ENCODE results near the gene CLMP. TPM values are rescaled to one million over a fixed set of nuclear protein-coding genes. Genes with fewer than 3 reads are reported as not detected.

Gene CLMP
- total and polyA plus RNA-seq, 9 of the 15 experiments (the other 6 are each of a cell fraction or from before 2014, with no cell fraction given): 0.02 to 0.15 (median 0.03) TPM; not detected in 6

DNA sequence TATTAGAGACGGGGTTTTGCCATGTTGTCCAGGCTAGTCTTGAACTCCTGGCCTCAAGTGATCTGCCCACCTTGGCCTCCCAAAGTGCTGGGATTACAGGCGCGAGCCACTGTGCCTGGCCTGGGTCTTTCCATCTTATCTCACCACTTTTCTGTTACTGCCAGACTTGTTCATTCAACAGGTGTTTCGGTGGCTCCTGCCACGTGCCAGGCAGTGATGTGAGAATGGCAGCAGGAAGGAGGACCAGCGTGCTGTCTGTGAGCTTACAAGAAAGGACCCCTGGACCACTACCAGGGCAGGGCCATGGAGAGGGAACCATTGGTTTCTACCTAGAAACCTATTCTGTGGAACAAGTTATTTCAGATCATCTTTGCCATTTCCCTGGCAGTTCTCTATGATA lies 44.2 kb downstream of the CLMP start (continued):
- TF ChIP-seq ZBTB26 (CRISPR knock-in tag; IDR thresholded peaks at IDR 0.05) (no peak), TRIM28 (IDR thresholded peaks at IDR 0.05) (no peak), ZNF584 (CRISPR knock-in tag; IDR thresholded peaks at IDR 0.05; ENCODE audit: low read depth) (no peak), FOXK2 (conservative IDR thresholded peaks at IDR 0.05 in 1 of 2, IDR thresholded peaks at IDR 0.05 in 1 of 2; ENCODE audit: low read depth in 2 of 2) (no peak)

- FAIRE-seq (no peak), ATAC-seq (no peak), DNase-seq (ENCODE audit: extremely low read depth in 1 of 4, low spot score in 3 of 4) (no peak)
- 0% methylated on average over 4 of the region's 4 CpGs for WGBS (ENCODE audit: insufficient coverage, low coverage, missing lambda C conversion rate)
- in situ Hi-C loops (cut with MboI) (no loop called here), intact Hi-C loops (cut with micrococcal nuclease) (no loop called here)
- no peak for TF ChIP-seq ZBTB12 (CRISPR knock-in tag; IDR thresholded peaks at IDR 0.05)
- TF ChIP-seq, protein P1, sequence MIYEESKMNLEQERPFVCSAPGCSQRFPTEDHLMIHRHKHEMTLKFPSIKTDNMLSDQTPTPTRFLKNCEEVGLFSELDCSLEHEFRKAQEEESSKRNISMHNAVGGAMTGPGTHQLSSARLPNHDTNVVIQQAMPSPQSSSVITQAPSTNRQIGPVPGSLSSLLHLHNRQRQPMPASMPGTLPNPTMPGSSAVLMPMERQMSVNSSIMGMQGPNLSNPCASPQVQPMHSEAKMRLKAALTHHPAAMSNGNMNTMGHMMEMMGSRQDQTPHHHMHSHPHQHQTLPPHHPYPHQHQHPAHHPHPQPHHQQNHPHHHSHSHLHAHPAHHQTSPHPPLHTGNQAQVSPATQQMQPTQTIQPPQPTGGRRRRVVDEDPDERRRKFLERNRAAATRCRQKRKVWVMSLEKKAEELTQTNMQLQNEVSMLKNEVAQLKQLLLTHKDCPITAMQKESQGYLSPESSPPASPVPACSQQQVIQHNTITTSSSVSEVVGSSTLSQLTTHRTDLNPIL (CRISPR knock-in tag; IDR thresholded peaks at IDR 0.05): no peak
- TF ChIP-seq ZBTB43 (CRISPR knock-in tag; IDR thresholded peaks at IDR 0.05): no peak
- TF ChIP-seq USF2 (CRISPR knock-in tag; IDR thresholded peaks at IDR 0.05): no peak
- TF ChIP-seq GMEB1 (CRISPR knock-in tag; IDR thresholded peaks at IDR 0.05): no peak
- TF ChIP-seq RFX1 (IDR thresholded peaks at IDR 0.05): no peak
- no peak for TF ChIP-seq ARHGAP35 (IDR thresholded peaks at IDR 0.05; ENCODE audit: partially characterized antibody)
- no peak for TF ChIP-seq CEBPB (tag; IDR thresholded peaks at IDR 0.05)
- no peaks in the 10 kb centered on the region for H3K4me1 ChIP-seq (replicated peaks in 1 of 2; ENCODE audit: control insufficient read depth in 2 of 2, insufficient read depth in 2 of 2, low read length in 2 of 2)
- H3K9me3 ChIP-seq (replicated peaks; ENCODE audit: control insufficient read depth, insufficient read depth, low read depth, low read length): no peaks in the 10 kb centered on the region
- peaks cover 4 to 24% of the 10 kb centered on the region in 2 experiments; a peak in 4 of 5 replicates for H3K27me3 ChIP-seq (ENCODE audit: control insufficient read depth in 2 of 2, insufficient read depth in 2 of 2, low read length in 2 of 2)
- H3K27ac ChIP-seq (ENCODE audit: extremely low read depth, low read depth, low read length): no peak overlapping the region
- H2AFZ ChIP-seq (ENCODE audit: low read depth, low read length): no peak overlapping the region
- CTCF ChIA-PET (ENCODE audit: low intra/inter-chr PET ratio): no interaction called here
- no peak overlapping the region for H3K4me2 ChIP-seq (ENCODE audit: insufficient read depth, low read length)
- H3K4me3 ChIP-seq: no peak overlapping the region
- no peaks in the 10 kb centered on the region for H3K36me3 ChIP-seq (ENCODE audit: control insufficient read depth, insufficient read depth, low read length)
- BruUV-seq (replicated peaks): no TSS peak
- POLR2A ChIA-PET: no interaction called here
- no peaks in the 10 kb centered on the region for H4K20me1 ChIP-seq (replicated peaks; ENCODE audit: control insufficient read depth, insufficient read depth, low read length)
- no peaks in the 10 kb centered on the region for H3K79me2 ChIP-seq (ENCODE audit: control insufficient read depth, insufficient read depth, low read length)
- H3K9ac ChIP-seq (ENCODE audit: insufficient read depth in 1 of 2, low read depth in 2 of 2, low read length in 2 of 2): no peak overlapping the region
- H3K9me1 ChIP-seq (ENCODE audit: control insufficient read depth, insufficient read depth, low read length): no peaks in the 10 kb centered on the region
These were observed 46.1 kb downstream of the CLMP start for GRCh38 chr11:123148965-123149364.

Data from K562 (cell line).